HUES64 (cell line): ENCODE data around the gene SLC25A42.
"Not testable (repeated sequence)": the region's sequence is repeated elsewhere in the genome, so short reads cannot be mapped to it uniquely, and the experiment has no call there.

Experiments used
- H3K27ac ChIP-seq: 2 replicates; pipeline ENCODE4 v1.7.0; 2013; ENCODE audit warnings: low read depth, low read length, inconsistent platforms
- H3K27me3 ChIP-seq: 2 replicates; pipeline ENCODE4 v1.6.1; 2013; ENCODE audit warnings: mild to moderate bottlenecking, low read length; ENCODE audit not compliant: insufficient read depth
- H3K36me3 ChIP-seq: 2 replicates; pipeline ENCODE4 v1.6.1; 2013; ENCODE audit warnings: mild to moderate bottlenecking, low read length; ENCODE audit not compliant: insufficient read depth
- H3K4me1 ChIP-seq: 2 replicates; pipeline ENCODE4 v1.6.1; 2013; ENCODE audit warnings: mild to moderate bottlenecking, low read length, moderate library complexity; ENCODE audit not compliant: insufficient read depth
- H3K4me3 ChIP-seq: 2 replicates; pipeline ENCODE4 v1.5.1; 2013; ENCODE audit warnings: mild to moderate bottlenecking, low read length, moderate library complexity
- H3K9ac ChIP-seq: 2 replicates; pipeline ENCODE4 v1.6.1; 2013; ENCODE audit warnings: mild to moderate bottlenecking, low read depth, low read length
- H3K9me3 ChIP-seq: 2 replicates; pipeline ENCODE4 v1.6.1; 2013; ENCODE audit warnings: low read depth, low read length; ENCODE audit not compliant: insufficient read depth
- WGBS: fragments of 150-250, 120-280 bp; methylation state at CpG from one replicate; pipeline ENCODE4 v1.1.7; 2013; ENCODE audit warnings: missing lambda C conversion rate; 5-methylcytosine and 5-hydroxymethylcytosine counted together

SLC25A42 gene

DNA sequence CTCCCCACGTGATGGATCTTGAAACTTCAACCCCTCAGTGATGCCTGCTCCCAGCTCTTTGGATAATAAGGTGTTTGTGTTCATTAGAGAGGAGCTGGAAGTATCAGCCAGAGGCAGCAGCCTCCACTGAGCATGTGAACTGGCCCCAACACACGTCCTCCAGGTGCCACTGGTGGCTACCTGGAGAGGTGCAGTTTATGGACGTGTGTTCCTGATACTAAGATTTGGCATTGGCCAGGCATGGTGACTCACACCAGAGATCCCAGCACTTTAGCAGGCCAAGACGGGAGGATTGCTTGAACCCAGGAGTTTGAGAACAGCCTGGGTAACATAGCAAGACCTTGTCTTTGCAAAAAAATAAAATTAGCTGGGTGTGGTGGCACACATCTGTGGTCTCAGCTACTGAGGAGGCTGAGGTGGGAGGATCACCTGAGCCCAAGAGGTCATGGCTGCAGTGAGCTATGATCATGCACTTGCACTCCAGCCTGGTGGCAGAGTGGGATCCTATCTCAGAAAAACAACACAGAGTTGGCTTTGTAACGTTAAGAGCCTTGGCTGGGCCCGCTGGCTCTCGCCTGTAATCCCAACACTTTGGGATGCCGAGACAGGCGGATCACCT is 34.4 kb downstream of the SLC25A42 start:
- no peaks in the 10 kb centered on the region for H3K36me3 ChIP-seq
- no peak overlapping the region for H3K27ac ChIP-seq
- no peaks in the 10 kb centered on the region for H3K4me1 ChIP-seq
- H3K9ac ChIP-seq: no peak overlapping the region
- 86% methylated on average over 9 of the region's 9 CpGs for WGBS
- no peak overlapping the region for H3K4me3 ChIP-seq
- H3K9me3 ChIP-seq: no peaks in the 10 kb centered on the region
- H3K27me3 ChIP-seq: no peaks in the 10 kb centered on the region

DNA sequence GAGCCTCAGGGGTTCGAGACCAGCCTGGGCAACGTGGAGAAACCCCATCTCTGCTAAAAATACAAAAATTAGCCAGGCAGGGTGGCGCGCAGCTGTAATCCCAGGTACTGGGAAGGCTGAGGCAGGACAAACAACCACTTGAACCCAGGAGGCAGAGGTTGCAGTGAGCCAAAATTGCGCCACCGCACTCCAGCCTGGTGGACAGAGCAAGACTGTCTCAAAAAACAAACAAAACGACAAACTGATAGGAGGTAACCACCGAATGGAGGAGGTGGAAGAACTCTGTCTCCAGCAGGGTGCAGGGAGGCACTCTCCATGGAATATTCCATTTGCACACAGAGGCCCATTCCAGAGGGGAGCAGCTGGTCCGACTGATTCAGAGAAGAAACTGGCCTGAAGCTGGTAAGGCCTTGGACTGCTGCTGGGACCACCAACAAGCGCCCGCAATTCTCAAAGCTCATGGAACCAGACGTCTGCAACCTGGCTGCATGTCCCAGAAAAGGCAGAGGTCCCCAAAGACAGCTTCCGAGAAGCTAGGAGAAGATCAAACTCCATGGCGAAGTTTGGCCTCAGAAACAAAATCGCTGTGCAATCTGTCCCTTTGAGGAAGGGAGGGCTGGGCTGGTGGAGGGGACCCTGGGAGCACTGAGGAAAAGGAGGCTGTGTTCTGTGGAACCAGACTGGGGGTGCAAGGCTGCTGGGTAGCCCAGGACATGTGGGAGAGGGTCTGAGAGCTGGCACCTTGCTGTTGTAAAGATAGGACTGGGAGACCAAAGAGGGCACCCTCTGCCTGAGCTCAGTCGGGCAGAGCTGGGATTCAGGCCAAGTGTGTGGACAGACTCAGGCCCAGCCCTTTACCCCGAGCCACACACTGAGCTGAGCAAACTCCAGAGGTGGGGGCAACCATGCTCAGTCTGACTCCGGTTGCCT is 35.2 kb downstream of the SLC25A42 start:
- 91% methylated on average over 18 of the region's 18 CpGs for WGBS
- Histone ChIP-seq H3K36me3 (no peaks in the 10 kb centered on the region), H3K27me3 (no peaks in the 10 kb centered on the region), H3K9ac (no peak overlapping the region), H3K27ac (no peak overlapping the region), H3K4me3 (no peak overlapping the region), H3K9me3 (no peaks in the 10 kb centered on the region), H3K4me1 (no peaks in the 10 kb centered on the region)

DNA sequence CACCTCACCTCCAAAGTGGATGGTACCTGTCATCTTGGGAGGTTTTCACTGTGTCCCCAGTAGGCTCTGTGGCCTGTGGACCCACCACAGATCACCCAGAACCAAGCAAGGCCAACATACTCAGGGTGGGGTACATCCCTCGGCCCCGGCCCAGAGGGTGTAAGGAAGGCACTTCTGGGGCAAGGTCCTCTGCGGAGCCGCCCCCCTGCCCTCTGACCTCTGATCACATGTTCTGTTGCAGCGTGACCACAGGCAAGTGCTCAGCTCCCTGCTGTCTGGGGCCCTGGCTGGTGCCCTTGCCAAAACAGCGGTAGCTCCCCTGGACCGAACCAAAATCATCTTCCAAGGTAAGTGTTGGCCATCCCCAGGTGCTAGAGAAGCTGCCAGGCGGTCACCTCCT is 37.7 kb downstream of the SLC25A42 start:
- H3K4me1 ChIP-seq: peaks cover 4% of the 10 kb centered on the region; the same call in 1 of the 2 replicates
- H3K4me3 ChIP-seq: no peak overlapping the region
- no peak overlapping the region for H3K9ac ChIP-seq
- no peaks in the 10 kb centered on the region for H3K27me3 ChIP-seq
- H3K9me3 ChIP-seq: no peaks in the 10 kb centered on the region
- no peaks in the 10 kb centered on the region for H3K36me3 ChIP-seq
- no peak overlapping the region for H3K27ac ChIP-seq
- WGBS: 95% methylated on average over 7 of the region's 8 CpGs

DNA sequence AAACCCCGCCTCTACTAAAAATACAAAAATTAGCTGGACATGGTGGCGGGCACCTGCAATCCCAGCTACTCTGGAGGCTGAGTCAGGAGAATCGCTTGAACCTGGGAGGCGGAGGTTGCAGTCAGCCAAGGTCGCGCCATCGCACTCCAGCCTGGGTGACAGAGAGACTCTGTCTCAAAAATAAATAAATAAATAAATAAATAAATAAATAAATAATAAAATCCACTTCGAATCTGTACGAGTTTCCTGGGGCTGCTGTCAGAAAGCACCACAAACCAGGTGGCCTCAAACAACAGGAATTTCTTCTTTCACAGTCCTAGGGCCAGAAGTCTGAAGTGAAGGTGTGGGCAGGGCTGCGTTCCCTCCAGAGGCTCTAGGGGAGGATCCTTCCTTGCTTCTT is 38.8 kb downstream of the SLC25A42 start:
- 92% methylated on average over 8 of the region's 10 CpGs for WGBS
- H3K36me3 ChIP-seq, H3K4me1 ChIP-seq, H3K9ac ChIP-seq, H3K4me3 ChIP-seq, H3K27ac ChIP-seq, H3K27me3 ChIP-seq, H3K9me3 ChIP-seq: not testable (repeated sequence)

DNA sequence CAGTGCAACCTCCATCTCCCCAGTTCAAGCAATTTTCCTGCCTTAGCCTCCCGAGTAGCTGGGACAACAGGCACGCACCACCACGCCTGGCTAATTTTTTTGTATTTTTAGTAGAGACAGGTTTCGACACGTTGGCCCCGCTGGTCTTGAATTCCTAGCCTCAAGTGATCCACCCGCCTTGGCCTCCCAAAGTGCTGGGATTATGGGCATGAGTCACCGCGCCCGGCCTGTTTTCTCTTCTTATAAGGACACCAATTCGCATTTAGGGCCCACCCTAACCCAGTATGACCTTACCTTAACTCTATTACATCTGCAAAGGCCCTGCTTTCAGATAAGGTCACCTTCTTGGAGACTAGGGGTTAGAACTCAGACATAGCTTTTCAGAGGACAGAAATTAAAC is 39.4 kb downstream of the SLC25A42 start:
- Histone ChIP-seq H3K27ac (no peak overlapping the region), H3K9me3 (no peaks in the 10 kb centered on the region), H3K4me3 (no peak overlapping the region), H3K27me3 (no peaks in the 10 kb centered on the region), H3K9ac (no peak overlapping the region), H3K36me3 (no peaks in the 10 kb centered on the region), H3K4me1 (peaks cover 4% of the 10 kb centered on the region; the same call in 1 of the 2 replicates)
- WGBS: 93% methylated on average over 11 of the region's 11 CpGs

DNA sequence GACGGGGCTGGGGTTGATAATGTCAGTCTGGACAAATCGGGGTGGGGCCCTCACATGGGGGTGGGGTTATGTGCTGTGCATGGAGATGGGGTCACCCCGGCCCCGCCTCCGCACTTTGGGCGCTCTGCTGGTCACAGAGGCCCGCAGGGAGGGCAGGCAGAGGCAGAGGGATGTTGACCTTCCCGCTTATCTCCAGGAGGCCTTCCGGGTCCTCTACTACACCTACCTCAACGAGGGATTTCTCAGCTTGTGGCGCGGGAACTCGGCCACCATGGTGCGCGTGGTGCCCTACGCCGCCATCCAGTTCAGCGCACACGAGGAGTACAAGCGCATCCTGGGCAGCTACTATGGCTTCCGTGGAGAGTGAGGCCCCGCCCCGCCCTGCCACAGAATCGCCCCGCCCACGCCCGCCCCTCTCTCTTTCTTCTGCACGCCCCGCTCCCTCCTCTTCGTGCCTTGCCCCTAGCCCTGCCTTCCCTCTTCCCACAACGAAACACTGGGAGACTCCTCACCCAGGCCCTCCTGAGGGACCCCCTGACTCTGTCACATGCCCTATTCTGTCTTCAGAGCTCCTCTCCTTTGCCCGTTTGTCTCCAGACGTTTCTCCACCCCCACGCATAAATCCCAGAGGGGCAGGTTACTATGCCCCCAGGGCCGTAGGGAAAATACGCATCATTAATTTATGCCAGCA is 41.7 kb downstream of the SLC25A42 start:
- H3K4me1 ChIP-seq: peaks cover 4% of the 10 kb centered on the region; the same call in 1 of the 2 replicates
- no peaks in the 10 kb centered on the region for H3K36me3 ChIP-seq
- WGBS: 2% methylated on average over 35 of the region's 36 CpGs
- peak overlapping the region; percentile 78; the same call in 1 of the 2 replicates for H3K27ac ChIP-seq
- no peaks in the 10 kb centered on the region for H3K9me3 ChIP-seq
- H3K27me3 ChIP-seq: peaks cover 3% of the 10 kb centered on the region
- peak overlapping the region; percentile 73 for H3K4me3 ChIP-seq
- peak overlapping the region; percentile 78 for H3K9ac ChIP-seq

DNA sequence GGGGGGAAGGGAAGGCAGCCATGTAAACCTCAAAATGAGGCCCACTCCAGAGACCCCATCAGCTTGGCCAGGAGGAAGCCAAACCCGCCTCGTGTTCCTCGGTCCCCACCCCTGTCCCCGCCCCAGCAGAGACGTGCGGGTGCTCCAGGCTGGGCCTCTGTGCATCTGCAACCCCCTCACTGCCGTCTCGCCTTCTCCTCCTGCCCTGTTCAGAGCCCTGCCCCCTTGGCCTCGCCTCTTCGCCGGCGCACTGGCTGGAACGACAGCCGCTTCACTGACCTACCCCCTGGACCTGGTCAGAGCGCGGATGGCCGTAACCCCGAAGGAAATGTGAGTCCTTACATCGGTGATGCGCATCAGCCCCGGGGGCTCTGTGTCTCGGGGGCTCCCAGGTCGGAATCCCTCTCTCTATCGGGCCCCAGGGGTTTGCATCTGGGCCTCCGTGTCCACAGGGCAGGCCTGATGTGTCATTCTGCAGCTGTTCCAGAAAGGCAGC is 42.3 kb downstream of the SLC25A42 start:
- 0 out of 2 replicates have a peak overlapping the region, but pooled peaks have one; percentile 48 for H3K9ac ChIP-seq
- H3K27ac ChIP-seq: peak overlapping the region; percentile 69; the same call in 1 of the 2 replicates
- peak overlapping the region; percentile 73 for H3K4me3 ChIP-seq
- 11% methylated on average over 25 of the region's 25 CpGs for WGBS
- no peaks in the 10 kb centered on the region for H3K36me3 ChIP-seq
- H3K9me3 ChIP-seq: no peaks in the 10 kb centered on the region
- H3K4me1 ChIP-seq: peaks cover 4% of the 10 kb centered on the region; the same call in 1 of the 2 replicates
- peaks cover 9% of the 10 kb centered on the region for H3K27me3 ChIP-seq

DNA sequence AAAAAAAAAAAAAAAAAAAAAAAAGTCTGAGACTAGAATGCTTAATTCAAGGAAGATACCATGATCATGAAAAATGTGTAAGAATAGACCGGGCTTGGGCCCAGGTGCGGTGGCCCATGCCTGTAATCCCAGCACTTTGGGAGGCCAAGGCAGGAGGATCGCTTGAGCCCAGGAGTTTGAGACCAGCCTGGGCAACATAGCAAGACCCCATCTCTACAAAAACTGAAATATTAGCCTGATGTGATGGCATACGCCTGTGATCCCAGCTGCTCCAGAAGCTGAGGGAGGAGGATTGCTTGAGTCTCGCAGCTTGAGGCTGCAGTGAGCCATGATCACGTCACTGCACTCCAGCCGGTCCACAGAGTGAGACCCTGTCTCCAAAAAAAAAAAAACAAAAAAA is 43.1 kb downstream of the SLC25A42 start:
- 95% methylated on average over 7 of the region's 7 CpGs for WGBS
- H3K27me3 ChIP-seq, H3K27ac ChIP-seq, H3K4me3 ChIP-seq, H3K4me1 ChIP-seq, H3K9me3 ChIP-seq, H3K9ac ChIP-seq, H3K36me3 ChIP-seq: not testable (repeated sequence)

DNA sequence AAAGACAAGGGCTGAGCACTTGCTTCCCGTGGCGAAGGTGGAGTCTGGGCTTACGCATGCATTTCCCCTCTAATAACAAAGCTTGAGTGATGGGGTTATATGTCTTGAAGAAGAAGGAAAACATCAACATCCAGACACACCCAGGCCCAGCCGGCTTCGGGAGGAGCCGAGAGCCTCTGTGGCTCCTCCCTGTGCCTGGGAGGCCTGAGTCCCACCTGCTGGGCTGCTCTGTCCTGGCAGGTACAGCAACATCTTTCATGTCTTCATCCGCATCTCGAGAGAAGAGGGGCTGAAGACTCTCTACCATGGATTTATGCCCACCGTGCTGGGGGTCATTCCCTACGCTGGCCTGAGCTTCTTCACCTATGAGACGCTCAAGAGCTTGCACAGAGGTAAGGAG is 43.9 kb downstream of the SLC25A42 start:
- H3K27me3 ChIP-seq: peaks cover 9% of the 10 kb centered on the region
- H3K27ac ChIP-seq: no peak overlapping the region
- H3K4me3 ChIP-seq: no peak overlapping the region
- H3K4me1 ChIP-seq: peaks cover 4% of the 10 kb centered on the region; the same call in 1 of the 2 replicates
- H3K36me3 ChIP-seq: no peaks in the 10 kb centered on the region
- 65% methylated on average over 9 of the region's 11 CpGs for WGBS
- no peaks in the 10 kb centered on the region for H3K9me3 ChIP-seq
- no peak overlapping the region for H3K9ac ChIP-seq

DNA sequence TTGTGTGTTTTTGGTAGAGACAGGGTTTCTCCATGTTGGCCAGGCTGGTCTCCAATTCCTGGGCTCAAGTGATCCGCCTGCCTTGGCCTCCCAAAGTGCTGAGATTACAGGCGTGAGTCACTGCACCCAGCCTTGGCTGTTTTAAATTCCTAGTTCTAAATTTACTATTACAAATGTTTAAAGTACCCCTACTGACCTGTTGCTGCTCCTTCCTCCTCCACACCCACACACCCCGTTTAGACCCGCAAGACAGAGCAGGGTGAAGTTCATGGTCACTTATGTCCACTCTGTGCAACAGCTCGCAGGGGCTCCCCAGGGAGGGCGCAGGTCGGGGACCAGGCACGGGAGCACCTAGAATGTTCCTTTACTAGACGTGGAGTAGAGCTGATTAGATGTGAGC is 45.8 kb downstream of the SLC25A42 start:
- no peaks in the 10 kb centered on the region for H3K9me3 ChIP-seq
- no peak overlapping the region for H3K27ac ChIP-seq
- H3K36me3 ChIP-seq: no peaks in the 10 kb centered on the region
- H3K4me1 ChIP-seq: peaks cover 11% of the 10 kb centered on the region
- no peak overlapping the region for H3K4me3 ChIP-seq
- 90% methylated on average over 9 of the region's 9 CpGs for WGBS
- no peak overlapping the region for H3K9ac ChIP-seq
- H3K27me3 ChIP-seq: peaks cover 9% of the 10 kb centered on the region
